CD4-positive, alpha-beta T cell treated with Interferon gamma for 1 hour (primary cell): ENCODE results near the gene THBS2.

ENCODE experiments used
- DNase-seq: peaks from one replicate; pipeline ENCODE4 v3.0.0-alpha.2; 2020

Gene THBS2

DNA sequence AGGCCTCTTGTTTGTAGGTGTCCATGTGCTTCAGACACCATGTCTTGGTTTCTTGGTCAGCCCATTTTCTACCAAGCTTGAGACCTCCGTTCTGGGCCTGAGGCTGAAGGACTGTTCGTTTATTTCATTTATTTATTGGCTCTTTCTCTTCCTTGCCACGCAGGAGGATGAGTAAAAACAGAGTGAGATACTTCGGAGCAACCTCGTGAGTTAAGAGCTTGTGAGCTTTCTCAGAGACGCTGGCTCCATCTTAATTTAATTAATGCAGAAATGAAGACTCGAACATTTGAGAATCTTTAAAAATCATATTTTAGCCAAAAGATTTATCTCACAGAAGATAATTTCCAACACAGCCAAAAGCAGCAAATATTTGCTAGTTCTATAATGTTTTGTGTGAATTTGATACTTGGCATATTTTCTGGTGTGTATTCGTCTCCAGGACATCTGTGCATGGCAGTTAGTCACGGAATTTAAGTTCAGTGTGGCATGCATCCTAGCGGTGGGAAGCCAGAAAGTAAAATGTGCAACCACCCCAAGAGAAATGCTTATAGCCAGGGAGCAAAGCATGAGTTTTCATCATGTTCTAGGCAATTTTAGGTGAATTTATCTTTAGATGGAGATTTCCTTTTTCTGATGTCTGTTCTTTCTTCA, 76.0 kb downstream of the THBS2 start:
- DNase-seq: no peak

DNA sequence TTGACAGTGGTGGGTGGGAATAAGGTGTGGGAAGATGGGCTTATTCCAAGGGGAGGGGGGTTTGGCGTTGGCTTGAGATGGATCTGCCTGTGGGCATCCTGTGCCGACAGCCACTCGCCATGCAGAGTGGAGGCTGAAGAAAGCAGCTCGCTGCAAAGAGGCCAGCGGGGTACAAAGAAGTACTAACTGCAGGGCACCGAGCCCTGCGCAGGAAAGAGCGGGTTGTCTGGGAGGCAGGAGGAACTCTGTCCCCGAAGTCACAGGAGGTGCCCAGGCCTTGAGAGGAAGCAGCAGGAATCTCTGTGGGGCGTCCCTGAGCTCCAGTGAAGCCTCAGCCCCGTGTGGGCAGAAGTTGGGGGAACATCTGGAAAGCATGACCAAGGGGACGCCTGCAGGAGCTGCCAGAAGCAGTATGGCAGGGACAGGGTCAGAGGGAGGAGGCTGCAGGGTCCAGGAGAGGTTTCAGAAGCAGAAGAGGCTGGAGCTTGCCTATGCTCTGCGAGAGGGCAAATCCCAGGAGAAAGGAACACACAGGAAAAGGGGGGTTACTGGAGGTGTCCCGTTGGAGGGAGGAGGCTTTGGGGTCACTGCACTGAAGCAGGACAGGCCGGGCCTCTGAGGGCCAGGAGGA, 77.2 kb downstream of the THBS2 start:
- no peak for DNase-seq

- no peak for DNase-seq
These were observed 78.2 kb downstream of the THBS2 start for GRCh38 chr6:169175360-169175887.

DNA sequence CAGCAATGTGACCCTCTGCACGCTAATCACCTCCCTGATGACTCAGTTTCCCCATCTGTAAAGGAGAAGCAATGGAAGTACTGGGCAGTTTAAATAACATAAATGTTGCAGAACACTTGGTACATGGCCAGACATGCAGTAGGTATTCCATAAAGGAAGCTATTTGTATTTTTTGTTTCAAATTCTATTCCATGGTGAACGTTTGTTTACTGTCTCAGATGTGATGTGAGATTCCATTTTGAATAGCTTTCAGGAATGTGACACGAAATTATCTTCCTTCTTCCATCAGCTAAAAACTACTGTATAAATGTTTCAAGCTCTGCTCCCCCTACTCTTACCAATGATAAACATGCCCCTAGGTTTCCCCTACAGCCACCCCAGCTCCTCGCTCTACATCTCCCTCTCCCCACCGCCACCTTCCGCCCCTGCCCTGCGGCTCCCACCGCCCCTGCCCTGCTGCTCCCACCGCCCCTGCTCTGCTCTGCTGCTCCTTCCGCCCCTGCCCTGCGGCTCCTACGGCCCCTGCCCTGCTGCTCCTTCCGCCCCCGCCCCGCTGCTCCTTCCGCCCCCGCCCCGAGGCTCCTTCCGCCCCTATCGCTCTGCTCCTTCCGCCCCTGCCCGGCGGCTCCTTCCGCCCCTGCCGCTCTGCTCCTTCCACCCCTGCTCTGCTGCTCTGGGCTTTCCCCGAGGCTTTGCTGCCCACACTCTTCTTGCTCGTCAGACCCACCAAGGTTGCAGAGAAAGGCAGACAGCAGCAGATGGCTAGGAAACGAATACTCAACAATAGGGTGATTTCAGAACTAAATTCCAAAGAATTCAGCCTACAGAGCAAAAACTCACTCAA, 78.9 kb downstream of the THBS2 start:
- no peak for DNase-seq

DNA sequence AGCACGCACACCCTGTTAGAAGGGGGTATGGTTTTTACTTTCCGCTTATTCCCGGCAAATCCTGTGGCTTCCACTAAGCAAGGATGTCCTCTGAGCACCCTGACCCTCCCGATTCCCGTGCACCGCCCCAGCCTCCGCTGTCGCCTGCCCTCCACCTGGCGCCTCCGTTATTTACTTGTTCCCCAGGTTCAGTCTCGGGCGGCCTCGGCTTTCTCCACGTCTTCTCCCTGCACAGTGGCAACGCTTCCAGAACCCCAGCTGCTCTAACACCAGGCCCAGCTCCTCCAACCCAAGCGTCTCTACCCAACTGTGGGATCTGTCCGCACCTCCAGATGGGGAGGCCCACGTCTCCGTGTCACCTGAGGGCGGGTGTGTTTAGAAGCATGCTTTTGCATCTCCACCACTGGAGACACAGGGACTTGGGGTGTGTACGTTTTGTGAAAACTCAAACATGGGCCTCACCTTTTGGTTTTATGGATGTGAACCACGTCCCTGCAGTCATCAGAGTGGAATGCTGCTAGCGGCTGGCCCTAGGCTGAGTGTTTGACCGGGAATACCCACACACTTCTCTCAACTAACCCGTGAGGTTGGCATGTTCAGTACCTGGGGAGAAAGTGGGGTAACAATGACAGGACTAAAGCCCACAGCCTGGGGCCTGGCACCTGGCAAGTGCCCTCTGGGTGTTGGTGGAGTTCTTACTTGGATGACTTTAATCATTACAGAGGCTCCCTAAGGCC, 79.9 kb downstream of the THBS2 start:
- no peak for DNase-seq

- DNase-seq: no peak
These were observed 80.7 kb downstream of the THBS2 start for GRCh38 chr6:169172946-169173345.

GRCh38 chr6:169172456-169172855, 81.2 kb downstream of the THBS2 start:
- no peak for DNase-seq

GRCh38 chr6:169171951-169172350, 81.7 kb downstream of the THBS2 start:
- DNase-seq: no peak

DNA sequence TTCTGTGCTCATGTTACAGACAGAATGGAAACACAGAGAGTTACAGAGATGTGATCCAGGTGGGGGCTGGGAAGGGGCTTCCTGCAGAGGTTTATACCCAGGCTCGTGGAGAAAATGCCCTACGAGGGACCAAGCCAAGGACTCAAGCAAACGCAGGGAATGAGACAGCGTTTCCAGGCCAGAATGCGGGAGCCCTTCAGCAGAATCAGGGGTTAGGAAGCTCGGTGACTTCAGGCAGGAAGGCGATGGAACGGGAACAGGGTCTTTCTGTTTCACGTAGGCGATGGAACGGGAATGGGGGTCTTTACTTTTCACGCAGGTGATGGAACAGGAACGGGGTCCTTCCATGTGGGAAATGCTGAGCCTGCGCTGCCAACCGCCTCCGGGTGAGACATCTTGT, 82.6 kb downstream of the THBS2 start:
- no peak for DNase-seq

- DNase-seq: no peak
These were observed 83.1 kb downstream of the THBS2 start for GRCh38 chr6:169170583-169170955.

GRCh38 chr6:169169941-169170582, 83.6 kb downstream of the THBS2 start:
- no peak for DNase-seq

DNA sequence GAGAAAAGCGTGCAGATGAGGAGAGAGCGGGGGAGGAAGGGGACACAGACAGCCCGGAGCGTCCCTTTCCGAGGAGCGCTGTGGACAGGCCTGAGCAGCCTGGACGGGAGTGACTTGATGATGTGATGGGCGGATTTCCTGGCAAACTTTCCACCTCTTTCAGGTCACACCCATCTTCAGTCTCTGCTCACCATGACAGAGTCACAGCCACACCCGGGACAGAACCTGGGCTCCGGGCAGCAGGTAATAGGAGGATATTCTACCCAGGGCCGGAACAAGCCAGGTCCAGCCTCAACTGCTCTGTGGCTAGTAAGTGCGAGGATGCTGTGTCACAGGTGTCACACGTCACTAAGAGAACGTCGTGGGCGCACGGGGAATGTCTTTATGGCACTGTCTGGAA, 84.3 kb downstream of the THBS2 start:
- no peak for DNase-seq

GRCh38 chr6:169168706-169169105, 84.9 kb downstream of the THBS2 start:
- no peak for DNase-seq

GRCh38 chr6:169168302-169168630, 85.4 kb downstream of the THBS2 start:
- no peak for DNase-seq

DNA sequence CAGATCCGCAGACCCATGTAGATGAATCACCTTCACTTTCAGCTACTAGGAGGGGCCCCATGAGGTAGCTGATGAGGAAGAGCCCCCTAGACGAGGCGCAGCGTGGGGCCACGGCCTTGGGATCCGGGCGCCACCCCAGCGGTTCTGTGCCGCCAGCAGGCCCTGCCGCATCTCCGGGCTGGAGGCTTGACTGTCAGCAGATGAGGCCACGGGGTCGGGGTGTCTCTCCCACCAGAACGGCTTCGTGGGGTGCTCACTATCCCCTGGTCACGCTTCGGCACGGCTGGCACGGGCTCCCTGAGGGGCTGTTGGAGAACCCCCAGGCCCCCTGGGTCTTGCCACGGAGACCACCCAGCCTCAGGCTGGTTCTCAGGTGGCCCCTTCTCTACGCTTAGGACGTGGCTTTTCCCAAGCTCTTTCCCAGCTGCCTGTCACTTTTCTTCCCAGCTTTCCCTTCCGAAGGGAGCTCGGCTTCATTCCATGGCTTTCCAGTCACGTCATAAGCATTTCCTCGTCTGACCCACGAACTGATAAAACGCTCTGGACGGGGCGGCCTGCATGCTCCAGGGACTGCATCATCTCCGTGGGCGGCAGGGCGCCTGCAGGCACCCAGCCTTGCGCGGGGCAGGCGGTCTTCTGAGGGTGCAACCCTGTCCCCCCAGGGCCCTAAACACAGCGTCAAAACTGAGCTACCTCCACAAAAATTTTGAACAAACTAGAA, 85.9 kb downstream of the THBS2 start:
- no peak for DNase-seq

DNA sequence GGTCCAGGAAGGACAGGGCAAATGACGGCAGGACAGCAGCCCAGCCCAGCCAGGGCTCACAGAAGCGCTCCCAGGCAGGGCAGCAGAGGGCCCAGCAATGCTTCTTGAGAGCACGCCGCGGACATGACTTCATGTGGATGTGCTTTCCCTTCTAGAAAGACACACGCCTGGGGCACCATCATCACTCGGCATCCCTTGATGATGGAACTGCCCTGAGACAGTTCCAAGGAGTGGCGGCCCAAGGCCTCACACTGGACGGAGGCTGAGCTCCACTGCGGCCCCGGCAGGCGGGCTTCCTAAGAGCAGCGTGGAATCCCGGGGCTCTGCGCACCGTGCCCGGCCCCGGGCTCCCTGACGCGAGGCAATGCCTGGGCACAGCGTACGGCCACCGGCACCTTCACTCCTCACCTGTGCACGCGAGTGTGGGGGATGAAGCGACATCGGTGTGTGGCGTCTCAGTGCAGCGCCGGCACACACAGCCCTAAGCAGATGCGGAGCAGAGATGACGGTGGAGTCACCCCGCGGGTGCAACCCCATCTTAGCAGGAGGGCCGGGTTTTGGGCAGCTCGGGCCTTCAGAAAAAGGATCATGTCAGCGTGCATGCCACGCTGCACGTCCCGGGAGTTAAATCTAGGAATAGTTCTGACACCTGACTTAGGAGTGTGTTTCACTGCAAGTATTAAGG, 86.6 kb downstream of the THBS2 start:
- no peak for DNase-seq
